GM21737 (cell line): ENCODE measurements around the gene GDPD4.

Experiments used
- ATAC-seq: cut with Tn5 transposase; IDR thresholded peaks from one replicate; pipeline ENCODE4 v1.9.1; 2021; ENCODE audit warnings: mild to moderate bottlenecking, moderate library complexity; ENCODE audit not compliant: unreplicated experiment

GDPD4 gene

GRCh38 chr11:77176996-77177395 is 124.5 kb downstream of the GDPD4 start:
- no peak for ATAC-seq

- no peak for ATAC-seq
Observed at GRCh38 chr11:77175869-77176539, 125.5 kb downstream of the GDPD4 start.

- no peak for ATAC-seq
Observed at GRCh38 chr11:77175021-77175842, 126.3 kb downstream of the GDPD4 start.

- ATAC-seq, result no peak
Observed at GRCh38 chr11:77174559-77174958, 126.9 kb downstream of the GDPD4 start.

- ATAC-seq, result no peak
Observed at GRCh38 chr11:77173494-77173893, 128.0 kb downstream of the GDPD4 start.

GRCh38 chr11:77172666-77172982 is 128.9 kb downstream of the GDPD4 start:
- ATAC-seq, result no peak

GRCh38 chr11:77171885-77172665 is 129.4 kb downstream of the GDPD4 start:
- no peak for ATAC-seq

GRCh38 chr11:77171254-77171653 is 130.2 kb downstream of the GDPD4 start:
- ATAC-seq, result no peak

GRCh38 chr11:77170107-77170506 is 131.4 kb downstream of the GDPD4 start:
- no peak for ATAC-seq

- ATAC-seq, result no peak
Observed at GRCh38 chr11:77167791-77168190, 133.7 kb downstream of the GDPD4 start.

- no peak for ATAC-seq
Observed at GRCh38 chr11:77167111-77167626, 134.3 kb downstream of the GDPD4 start.
